ENCODE results near the gene ZFAND3.

The ZFAND3 gene

DNA sequence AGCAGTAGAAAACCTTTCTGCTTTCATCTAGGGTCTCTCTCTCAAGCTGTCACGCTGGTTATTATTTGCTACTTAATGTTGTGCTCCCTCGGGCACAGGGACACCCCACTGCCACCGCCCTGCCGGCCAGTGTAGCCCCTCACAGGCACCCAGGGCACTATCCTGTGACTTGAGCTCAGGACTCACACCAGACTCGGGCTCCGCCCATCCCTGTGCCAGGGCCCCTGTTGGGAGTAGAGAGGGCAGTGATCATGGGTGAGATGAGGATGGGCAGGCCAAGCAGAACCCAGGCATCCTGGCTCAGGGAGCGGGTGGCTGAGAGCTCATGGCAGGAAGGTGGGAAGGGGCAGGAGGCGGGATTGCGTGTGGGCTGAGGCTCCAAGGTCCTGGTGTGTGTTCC is 371.9 kb downstream of the ZFAND3 start:
- DNase-seq (ENCODE audit: low read depth), result no peak
- H3K4me1 ChIP-seq (ENCODE audit: control insufficient read depth, insufficient read depth, low read length), result no peaks in the 10 kb centered on the region

DNA sequence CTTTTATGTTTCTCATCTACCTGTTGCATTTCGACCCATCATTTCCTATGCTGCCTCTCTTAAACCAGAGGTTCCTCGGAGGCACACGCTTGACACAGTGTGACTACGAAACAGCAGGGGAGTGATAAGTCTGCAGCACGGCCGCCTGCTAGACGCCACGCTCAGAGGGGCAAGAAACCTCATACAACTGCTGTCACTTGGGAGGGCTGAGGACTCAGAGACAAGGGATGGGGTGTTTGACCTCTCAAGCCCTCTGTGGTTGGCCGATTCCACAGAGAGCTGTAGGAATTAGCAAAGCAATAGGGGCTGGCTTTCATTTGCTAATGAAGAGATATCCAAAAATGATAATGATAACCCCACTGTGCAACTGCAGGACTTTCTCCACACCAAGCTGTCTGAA is 372.5 kb downstream of the ZFAND3 start:
- no peaks in the 10 kb centered on the region for H3K9me3 ChIP-seq (ENCODE audit: control insufficient read depth, low read length)
- no peaks in the 10 kb centered on the region for H3K4me1 ChIP-seq (ENCODE audit: control insufficient read depth, insufficient read depth, low read length)
- H3K9ac ChIP-seq (ENCODE audit: low read length), result no peak overlapping the region
- H3K27me3 ChIP-seq (replicated peaks; ENCODE audit: control insufficient read depth, insufficient read depth, low read length), result no peaks in the 10 kb centered on the region
- DNase-seq (ENCODE audit: low read depth), result no peak
- H3K4me3 ChIP-seq (ENCODE audit: low read length), result no peak overlapping the region
- H3K36me3 ChIP-seq (ENCODE audit: control insufficient read depth, insufficient read depth, low read length, severe bottlenecking), result no peaks in the 10 kb centered on the region

More for the DNA sequence above, 371.9 kb downstream of the ZFAND3 start:
- Histone ChIP-seq H3K4me3 (ENCODE audit: low read length) (no peak overlapping the region), H3K9ac (ENCODE audit: low read length) (no peak overlapping the region), H3K9me3 (ENCODE audit: control insufficient read depth, low read length) (no peaks in the 10 kb centered on the region), H3K36me3 (ENCODE audit: control insufficient read depth, insufficient read depth, low read length, severe bottlenecking) (no peaks in the 10 kb centered on the region), H3K27me3 (replicated peaks; ENCODE audit: control insufficient read depth, insufficient read depth, low read length) (no peaks in the 10 kb centered on the region)

DNA sequence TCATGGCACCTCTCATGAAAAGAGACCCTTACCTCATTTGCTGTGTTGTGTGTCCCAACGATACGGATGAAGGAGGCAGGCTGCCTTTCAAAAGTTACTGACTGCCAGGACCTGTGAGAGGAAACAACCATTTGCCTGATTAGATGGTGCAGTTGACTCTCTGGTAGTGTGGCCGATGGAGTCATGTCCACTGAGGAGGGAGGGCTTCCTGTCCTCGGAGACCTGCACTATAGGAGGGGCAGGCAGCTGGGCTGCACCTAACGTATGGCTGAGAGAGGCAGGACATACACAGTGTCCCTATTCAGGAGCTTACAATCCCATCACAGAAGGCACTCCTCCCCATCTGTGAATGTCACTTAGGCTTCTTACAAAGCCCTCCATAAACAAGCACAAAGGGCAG is 373.0 kb downstream of the ZFAND3 start:
- no peaks in the 10 kb centered on the region for H3K4me1 ChIP-seq (ENCODE audit: control insufficient read depth, insufficient read depth, low read length)
- no peaks in the 10 kb centered on the region for H3K36me3 ChIP-seq (ENCODE audit: control insufficient read depth, insufficient read depth, low read length, severe bottlenecking)
- H3K4me3 ChIP-seq (ENCODE audit: low read length), result no peak overlapping the region
- H3K9ac ChIP-seq (ENCODE audit: low read length), result no peak overlapping the region
- no peaks in the 10 kb centered on the region for H3K9me3 ChIP-seq (ENCODE audit: control insufficient read depth, low read length)
- no peaks in the 10 kb centered on the region for H3K27me3 ChIP-seq (replicated peaks; ENCODE audit: control insufficient read depth, insufficient read depth, low read length)
- DNase-seq (ENCODE audit: low read depth), result no peak

DNA sequence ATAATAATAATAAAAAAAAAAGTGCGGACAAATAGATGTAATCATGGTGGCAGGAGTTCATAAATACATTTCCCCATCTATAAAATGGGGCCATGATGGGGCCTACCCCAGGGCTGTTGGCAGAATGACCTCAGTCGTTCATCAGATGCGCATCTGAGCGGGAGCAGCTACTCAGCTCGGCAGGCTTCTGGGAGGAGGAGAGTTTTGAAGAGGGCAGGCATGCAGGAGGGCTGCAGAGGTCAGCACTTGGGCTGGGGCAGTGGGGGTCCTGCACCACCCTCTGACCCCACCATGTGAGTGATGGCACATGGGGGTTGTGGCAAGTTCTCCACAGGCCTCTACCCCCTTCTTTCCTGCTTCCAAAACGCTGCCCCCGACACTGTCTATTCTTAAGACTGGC is 373.5 kb downstream of the ZFAND3 start:
- Histone ChIP-seq H3K36me3 (ENCODE audit: control insufficient read depth, insufficient read depth, low read length, severe bottlenecking) (no peaks in the 10 kb centered on the region), H3K4me3 (ENCODE audit: low read length) (no peak overlapping the region), H3K9ac (ENCODE audit: low read length) (no peak overlapping the region), H3K9me3 (ENCODE audit: control insufficient read depth, low read length) (no peaks in the 10 kb centered on the region), H3K27me3 (replicated peaks; ENCODE audit: control insufficient read depth, insufficient read depth, low read length) (no peaks in the 10 kb centered on the region), H3K4me1 (ENCODE audit: control insufficient read depth, insufficient read depth, low read length) (no peaks in the 10 kb centered on the region)
- DNase-seq (ENCODE audit: low read depth), result no peak

DNA sequence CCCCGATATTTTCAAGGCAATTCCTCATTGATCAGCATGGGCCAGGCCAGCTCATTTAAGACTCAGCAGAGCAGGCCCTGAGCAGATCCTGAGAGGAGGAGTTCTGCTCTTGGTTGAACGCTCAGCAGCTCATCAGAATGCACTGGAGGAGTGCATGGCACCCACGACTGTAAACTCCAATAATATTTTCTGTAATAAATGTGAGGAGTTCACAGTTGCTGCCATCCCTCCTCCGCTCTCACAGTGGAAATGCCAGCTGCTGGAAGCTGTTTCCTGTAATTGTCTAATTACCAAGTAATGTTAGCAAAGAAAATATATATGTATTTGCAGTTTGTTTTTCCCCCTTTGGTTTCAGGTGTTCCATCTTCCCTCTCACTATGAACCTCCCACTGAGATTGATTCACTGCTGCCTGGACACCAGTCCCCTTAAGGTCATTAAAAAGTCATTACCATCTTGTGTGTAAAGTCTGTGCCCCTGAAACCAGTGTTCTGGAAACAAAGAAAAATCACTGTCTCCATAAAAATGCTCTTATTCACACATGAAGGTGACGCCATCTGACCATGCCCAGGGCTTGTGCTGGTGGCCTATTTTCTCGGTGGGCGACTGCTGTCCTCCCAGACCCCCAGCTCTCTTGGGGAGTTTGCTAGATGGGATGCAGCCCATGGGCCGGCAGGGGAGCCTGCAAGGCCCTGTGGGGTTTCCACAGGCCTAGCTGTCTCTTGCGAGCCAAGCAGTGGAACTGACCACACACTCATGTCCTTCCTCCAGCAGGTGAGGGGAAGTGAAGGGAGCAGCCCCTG is 374.2 kb downstream of the ZFAND3 start:
- H3K9me3 ChIP-seq (ENCODE audit: control insufficient read depth, low read length), result no peaks in the 10 kb centered on the region
- no peaks in the 10 kb centered on the region for H3K36me3 ChIP-seq (ENCODE audit: control insufficient read depth, insufficient read depth, low read length, severe bottlenecking)
- no peak overlapping the region for H3K9ac ChIP-seq (ENCODE audit: low read length)
- no peaks in the 10 kb centered on the region for H3K27me3 ChIP-seq (replicated peaks; ENCODE audit: control insufficient read depth, insufficient read depth, low read length)
- H3K4me1 ChIP-seq (ENCODE audit: control insufficient read depth, insufficient read depth, low read length), result no peaks in the 10 kb centered on the region
- DNase-seq (ENCODE audit: low read depth), result no peak
- no peak overlapping the region for H3K4me3 ChIP-seq (ENCODE audit: low read length)

DNA sequence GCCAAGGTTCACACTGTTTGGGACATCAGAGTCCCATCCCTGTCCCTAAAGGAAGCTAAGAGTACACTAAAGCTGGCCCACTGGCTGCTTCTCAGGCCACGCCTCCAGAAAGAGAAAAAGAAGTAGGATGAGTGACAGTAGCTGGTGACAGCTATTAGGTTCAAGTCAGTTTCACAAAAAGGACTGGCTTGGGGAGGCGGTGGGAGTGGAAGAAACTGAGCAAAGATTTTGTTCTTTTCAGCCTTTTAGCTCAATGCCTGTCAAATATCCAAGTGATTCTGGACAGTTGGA is 374.7 kb downstream of the ZFAND3 start:
- no peaks in the 10 kb centered on the region for H3K27me3 ChIP-seq (replicated peaks; ENCODE audit: control insufficient read depth, insufficient read depth, low read length)
- DNase-seq (ENCODE audit: low read depth), result no peak
- no peaks in the 10 kb centered on the region for H3K36me3 ChIP-seq (ENCODE audit: control insufficient read depth, insufficient read depth, low read length, severe bottlenecking)
- no peak overlapping the region for H3K9ac ChIP-seq (ENCODE audit: low read length)
- H3K4me3 ChIP-seq (ENCODE audit: low read length), result no peak overlapping the region
- H3K9me3 ChIP-seq (ENCODE audit: control insufficient read depth, low read length), result no peaks in the 10 kb centered on the region
- no peaks in the 10 kb centered on the region for H3K4me1 ChIP-seq (ENCODE audit: control insufficient read depth, insufficient read depth, low read length)

DNA sequence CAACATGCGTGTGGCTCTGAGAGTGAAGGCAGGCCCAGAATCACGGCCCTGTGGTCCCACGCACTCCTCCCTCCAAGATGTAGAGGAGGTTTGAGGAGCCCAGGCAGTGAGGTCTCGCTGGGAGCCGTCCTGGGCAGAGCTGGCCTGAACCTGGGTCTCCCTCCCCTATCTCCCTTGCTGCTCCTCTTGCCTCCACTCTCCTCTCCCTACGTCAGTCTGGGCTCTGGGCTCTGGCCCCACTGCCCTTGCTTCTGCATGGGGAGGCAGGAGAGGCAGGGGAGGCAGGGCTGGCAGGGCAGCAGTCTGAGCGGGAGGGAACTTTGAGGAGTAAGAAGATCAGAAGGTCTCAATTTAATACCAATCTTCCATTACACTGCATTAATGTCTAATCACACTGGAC is 375.1 kb downstream of the ZFAND3 start:
- Histone ChIP-seq H3K9me3 (ENCODE audit: control insufficient read depth, low read length) (no peaks in the 10 kb centered on the region), H3K4me1 (ENCODE audit: control insufficient read depth, insufficient read depth, low read length) (no peaks in the 10 kb centered on the region)
- DNase-seq (ENCODE audit: low read depth), result no peak

DNA sequence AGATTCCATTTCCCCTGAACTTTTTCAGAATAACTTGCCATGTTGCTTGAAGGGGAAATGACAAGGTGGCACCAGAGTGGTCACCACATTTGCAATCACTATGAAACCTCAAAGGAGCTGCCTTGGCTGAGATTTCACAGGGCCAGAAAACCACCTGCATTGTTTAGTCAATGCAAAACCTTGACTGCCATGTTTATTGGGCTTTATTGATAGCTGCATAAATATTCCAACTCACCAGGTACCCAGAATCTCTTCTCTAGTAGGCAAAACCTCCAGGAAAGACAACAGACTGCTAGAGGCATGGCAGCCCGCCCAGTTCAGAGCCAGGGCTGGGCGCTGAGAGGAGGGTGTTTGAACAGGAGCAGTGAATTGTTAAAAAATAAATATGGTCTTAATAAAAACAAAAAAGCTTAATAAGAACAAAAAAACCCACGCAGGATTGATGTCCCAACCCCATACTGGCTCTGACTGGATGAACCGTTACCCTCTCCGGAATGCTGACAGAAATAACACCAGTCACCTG is 375.6 kb downstream of the ZFAND3 start:
- DNase-seq (ENCODE audit: low read depth), result no peak
- H3K9me3 ChIP-seq (ENCODE audit: control insufficient read depth, low read length), result no peaks in the 10 kb centered on the region
- no peaks in the 10 kb centered on the region for H3K27me3 ChIP-seq (replicated peaks; ENCODE audit: control insufficient read depth, insufficient read depth, low read length)
- no peaks in the 10 kb centered on the region for H3K4me1 ChIP-seq (ENCODE audit: control insufficient read depth, insufficient read depth, low read length)
- no peak overlapping the region for H3K4me3 ChIP-seq (ENCODE audit: low read length)
- no peaks in the 10 kb centered on the region for H3K36me3 ChIP-seq (ENCODE audit: control insufficient read depth, insufficient read depth, low read length, severe bottlenecking)
- H3K9ac ChIP-seq (ENCODE audit: low read length), result no peak overlapping the region

More for the DNA sequence above, 375.1 kb downstream of the ZFAND3 start:
- Histone ChIP-seq H3K36me3 (ENCODE audit: control insufficient read depth, insufficient read depth, low read length, severe bottlenecking) (no peaks in the 10 kb centered on the region), H3K27me3 (replicated peaks; ENCODE audit: control insufficient read depth, insufficient read depth, low read length) (no peaks in the 10 kb centered on the region), H3K4me3 (ENCODE audit: low read length) (no peak overlapping the region), H3K9ac (ENCODE audit: low read length) (no peak overlapping the region)

DNA sequence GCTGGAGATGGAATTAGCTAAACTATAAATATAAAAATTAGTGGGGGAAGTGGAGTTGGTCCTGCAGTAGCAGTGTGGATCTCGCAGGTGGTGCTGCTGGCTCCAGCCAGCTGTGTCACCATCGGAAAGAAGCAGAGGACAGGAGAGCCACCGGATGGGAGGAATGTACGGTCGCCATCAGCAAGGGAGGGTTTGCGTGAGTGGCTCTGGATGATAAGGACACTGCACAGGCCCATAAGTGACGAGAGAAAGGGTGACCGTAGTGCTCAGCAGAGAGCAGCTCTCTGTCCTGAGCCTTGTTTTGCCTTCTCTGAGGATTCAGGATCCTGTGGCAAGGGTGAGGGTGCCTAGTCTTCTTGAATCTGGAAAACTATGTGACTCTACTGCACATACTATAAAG is 378.7 kb downstream of the ZFAND3 start:
- no peaks in the 10 kb centered on the region for H3K36me3 ChIP-seq (ENCODE audit: control insufficient read depth, insufficient read depth, low read length, severe bottlenecking)
- H3K4me3 ChIP-seq (ENCODE audit: low read length), result no peak overlapping the region
- H3K27me3 ChIP-seq (replicated peaks; ENCODE audit: control insufficient read depth, insufficient read depth, low read length), result no peaks in the 10 kb centered on the region
- peaks cover 6% of the 10 kb centered on the region for H3K9me3 ChIP-seq (ENCODE audit: control insufficient read depth, low read length)
- H3K9ac ChIP-seq (ENCODE audit: low read length), result no peak overlapping the region
- no peaks in the 10 kb centered on the region for H3K4me1 ChIP-seq (ENCODE audit: control insufficient read depth, insufficient read depth, low read length)
- no peak for DNase-seq (ENCODE audit: low read depth)

Data from adipocyte (in vitro differentiated cells).